GM19240 (cell line): ENCODE measurements around the gene ADD1.
A peak's percentile ranks its signal among the peaks of the same experiment; 100 is the strongest.

Experiments
- DNase-seq: peaks from one replicate; pipeline ENCODE4 v3.0.0; 2011; ENCODE audit warnings: low spot score; ENCODE audit not compliant: insufficient read length

ADD1 gene

GRCh38 chr4:2843263-2843940, at the start of gene ADD1:
Gene ADD1, plus strand, starts transcription at chr4:2843844. Its CDS starts 32,072 bp downstream, at chr4:2875916.
- DNase-seq: peak; percentile 81

GRCh38 chr4:2794486-2795299, 49.0 kb upstream of the ADD1 start:
- no peak for DNase-seq

- no peak for DNase-seq
Measured at GRCh38 chr4:2795300-2795892, 48.2 kb upstream of the ADD1 start.

GRCh38 chr4:2795893-2796848, 47.5 kb upstream of the ADD1 start:
- DNase-seq: no peak

GRCh38 chr4:2796849-2797544, 46.6 kb upstream of the ADD1 start:
- DNase-seq: no peak

- DNase-seq: no peak
Measured at GRCh38 chr4:2797545-2798305, 45.9 kb upstream of the ADD1 start.

GRCh38 chr4:2798399-2799223, 45.0 kb upstream of the ADD1 start:
- no peak for DNase-seq

- DNase-seq: no peak
Measured at GRCh38 chr4:2799224-2799911, 44.3 kb upstream of the ADD1 start.

- DNase-seq: no peak
Measured at GRCh38 chr4:2799971-2800690, 43.5 kb upstream of the ADD1 start.

GRCh38 chr4:2800691-2801596, 42.7 kb upstream of the ADD1 start:
- no peak for DNase-seq

- DNase-seq: no peak
Measured at GRCh38 chr4:2802618-2803531, 40.8 kb upstream of the ADD1 start.

GRCh38 chr4:2803624-2804448, 39.8 kb upstream of the ADD1 start:
- no peak for DNase-seq

- no peak for DNase-seq
Measured at GRCh38 chr4:2804449-2804972, 39.1 kb upstream of the ADD1 start.

GRCh38 chr4:2804973-2805501, 38.6 kb upstream of the ADD1 start:
- no peak for DNase-seq
